GM21786 (cell line): Measurements from ENCODE around the gene GUCY2C.
"Not testable (repeated sequence)": the region's sequence is repeated elsewhere in the genome, so short reads cannot be mapped to it uniquely, and the experiment has no call there.

Experiments used
- ATAC-seq: cut with Tn5 transposase; IDR thresholded peaks from one replicate; pipeline ENCODE4 v1.9.1; 2021; ENCODE audit not compliant: unreplicated experiment

The GUCY2C gene

GRCh38 chr12:14682231-14682630 is 14.2 kb downstream of the GUCY2C start:
- not testable (repeated sequence) for ATAC-seq

- no peak for ATAC-seq
Observed at GRCh38 chr12:14681625-14682024, 14.8 kb downstream of the GUCY2C start.

- no peak for ATAC-seq
Observed at GRCh38 chr12:14681190-14681589, 15.2 kb downstream of the GUCY2C start.

- ATAC-seq = no peak
Observed at GRCh38 chr12:14678547-14679150, 17.8 kb downstream of the GUCY2C start.

GRCh38 chr12:14668591-14668990 is 27.8 kb downstream of the GUCY2C start:
- no peak for ATAC-seq

GRCh38 chr12:14665354-14666348 is 30.7 kb downstream of the GUCY2C start:
- no peak for ATAC-seq

- ATAC-seq = no peak
Observed at GRCh38 chr12:14664434-14665023, 31.9 kb downstream of the GUCY2C start.

- ATAC-seq = no peak
Observed at GRCh38 chr12:14663002-14663401, 33.4 kb downstream of the GUCY2C start.

GRCh38 chr12:14656846-14657245 is 39.6 kb downstream of the GUCY2C start:
- no peak for ATAC-seq

GRCh38 chr12:14655284-14655683 is 41.1 kb downstream of the GUCY2C start:
- ATAC-seq = no peak

- no peak for ATAC-seq
Observed at GRCh38 chr12:14654842-14655241, 41.6 kb downstream of the GUCY2C start.

- no peak for ATAC-seq
Observed at GRCh38 chr12:14654416-14654815, 42.0 kb downstream of the GUCY2C start.

- ATAC-seq = no peak
Observed at GRCh38 chr12:14652483-14652882, 43.9 kb downstream of the GUCY2C start.

GRCh38 chr12:14651371-14651770 is 45.0 kb downstream of the GUCY2C start:
- ATAC-seq = no peak

- no peak for ATAC-seq
Observed at GRCh38 chr12:14650789-14651188, 45.6 kb downstream of the GUCY2C start.

GRCh38 chr12:14647028-14647750 is 49.2 kb downstream of the GUCY2C start:
- ATAC-seq = no peak

GRCh38 chr12:14643251-14643650 is 53.1 kb downstream of the GUCY2C start:
- no peak for ATAC-seq

GRCh38 chr12:14638066-14638465 is 58.3 kb downstream of the GUCY2C start:
- no peak for ATAC-seq

GRCh38 chr12:14635776-14636175 is 60.6 kb downstream of the GUCY2C start:
- no peak for ATAC-seq

- no peak for ATAC-seq
Observed at GRCh38 chr12:14630793-14631192, 65.6 kb downstream of the GUCY2C start.
